GM19193 (cell line): ENCODE data around the gene TRIM44.

Experiments used
- POLR2A ChIP-seq: IDR thresholded peaks from 4 replicates; pipeline ENCODE4 v1.6.1; 2011; ENCODE audit not compliant: insufficient read depth, insufficient read length; ENCODE audit errors: extremely low read depth

Gene TRIM44

GRCh38 chr11:35856756-35857155 is 194.2 kb downstream of the TRIM44 start:
- no peak for TF ChIP-seq POLR2A

DNA sequence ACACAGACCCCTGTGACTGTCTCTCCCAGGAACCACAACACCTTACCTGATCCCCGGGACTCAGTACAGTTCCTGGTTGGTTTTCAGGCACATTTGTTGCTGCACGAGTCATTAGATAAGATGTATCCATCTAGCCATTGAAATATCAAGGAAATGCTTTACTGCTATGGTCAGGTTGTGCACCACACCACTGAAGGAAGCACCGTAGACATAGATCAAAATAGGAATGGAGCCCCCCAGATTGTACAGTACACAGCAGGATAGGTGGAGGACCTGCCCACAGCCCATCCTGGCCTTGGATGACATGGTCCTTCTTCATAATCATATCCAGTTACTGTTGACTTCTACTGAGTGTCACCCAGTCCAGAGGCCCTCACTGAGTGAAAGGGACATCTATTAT is 195.3 kb downstream of the TRIM44 start:
- no peak for TF ChIP-seq POLR2A

- TF ChIP-seq POLR2A, result no peak
Observed at GRCh38 chr11:35859301-35859700, 196.7 kb downstream of the TRIM44 start.

GRCh38 chr11:35861191-35861590 is 198.6 kb downstream of the TRIM44 start:
- TF ChIP-seq POLR2A, result no peak

- TF ChIP-seq POLR2A, result no peak
Observed at GRCh38 chr11:35862666-35863065, 200.1 kb downstream of the TRIM44 start.

- no peak for TF ChIP-seq POLR2A
Observed at GRCh38 chr11:35864131-35864530, 201.6 kb downstream of the TRIM44 start.

GRCh38 chr11:35866601-35867000 is 204.0 kb downstream of the TRIM44 start:
- TF ChIP-seq POLR2A, result no peak
